Stomach smooth muscle (tissue), 2 donors: ENCODE data around the gene CRY2.
A peak's percentile ranks its signal among the peaks of the same experiment; 100 is the strongest.

Experiments
- H3K27ac ChIP-seq: one replicate; pipeline ENCODE4 v1.7.0; 2013; ENCODE audit warnings: mild to moderate bottlenecking, low read length, inconsistent platforms
- H3K27me3 ChIP-seq, 2 donors: one replicate each; pipeline ENCODE4 v1.7.0; 2013; ENCODE audit warnings: low read length in 2 of 2; ENCODE audit not compliant: insufficient read depth in 2 of 2, control insufficient read depth in 1 of 2
- H3K36me3 ChIP-seq, 2 donors: one replicate each; pipeline ENCODE4 v1.7.0; 2013; ENCODE audit warnings: low read length in 2 of 2; ENCODE audit not compliant: control insufficient read depth in 2 of 2, insufficient read depth in 2 of 2
- H3K4me1 ChIP-seq: one replicate; pipeline ENCODE4 v1.7.0; 2013; ENCODE audit warnings: low read length; ENCODE audit not compliant: control insufficient read depth, insufficient read depth
- H3K4me3 ChIP-seq, 2 donors: one replicate each; pipeline ENCODE4 v1.7.0; 2013; ENCODE audit warnings: low read length in 2 of 2
- H3K9ac ChIP-seq, 2 donors: one replicate each; pipeline ENCODE4 v1.7.0; 2013; ENCODE audit warnings: low read length in 2 of 2, mild to moderate bottlenecking in 1 of 2
- H3K9me3 ChIP-seq, 2 donors: one replicate each; pipeline ENCODE4 v1.7.0; 2013; ENCODE audit warnings: low read length in 2 of 2; ENCODE audit not compliant: control insufficient read depth in 2 of 2
- donor health status: healthy.
- donor health status: Pancreatic carcinoma.

Gene CRY2

DNA sequence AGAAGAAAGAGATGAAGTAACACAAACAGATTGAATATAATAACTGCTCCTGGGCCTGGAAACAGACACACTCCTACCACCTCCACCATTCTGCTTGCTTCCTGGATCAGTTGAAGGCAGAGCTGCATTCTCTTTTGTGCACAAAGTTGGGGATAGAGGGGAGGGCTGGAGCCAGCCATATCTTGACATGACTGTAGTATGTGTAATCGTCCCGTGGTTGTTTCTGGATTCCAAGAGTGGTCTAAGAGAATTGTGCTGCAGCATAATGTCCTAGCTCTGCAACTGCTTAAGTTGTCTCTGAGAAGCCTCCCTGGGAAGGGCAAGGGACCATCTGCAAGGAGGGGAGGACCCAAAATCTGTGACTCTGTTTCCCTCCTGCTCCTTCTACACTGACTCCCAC, 3.2 kb downstream of the CRY2 start:
- peaks cover 65% of the 10 kb centered on the region for H3K4me1 ChIP-seq
- H3K36me3 ChIP-seq: no peaks in the 10 kb centered on the region
- no peak overlapping the region for H3K9ac ChIP-seq

DNA sequence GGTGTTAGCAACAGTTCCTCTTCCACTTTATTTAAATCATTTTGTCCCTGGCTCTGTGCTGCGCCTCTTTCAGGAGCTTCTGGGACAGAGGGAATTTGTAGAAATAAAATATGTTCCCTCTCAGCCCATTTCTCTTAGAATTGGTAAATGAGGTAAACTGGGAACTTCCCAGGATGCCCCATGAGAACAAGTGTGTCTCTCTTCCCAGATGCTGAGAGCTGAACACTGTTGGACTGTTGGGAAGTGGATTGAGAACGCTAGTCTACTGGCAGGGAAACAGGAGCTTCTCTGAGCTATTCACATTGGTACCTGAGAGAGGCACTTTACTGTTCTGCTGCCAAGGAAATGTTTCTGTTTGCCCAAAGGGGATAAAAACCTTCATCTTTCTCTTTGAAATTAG, 4.0 kb downstream of the CRY2 start:
- no peak overlapping the region for H3K4me3 ChIP-seq
- H3K9me3 ChIP-seq: no peaks in the 10 kb centered on the region
- no peak overlapping the region for H3K27ac ChIP-seq
- H3K27me3 ChIP-seq: no peaks in the 10 kb centered on the region
- H3K4me1 ChIP-seq: peaks cover 73% of the 10 kb centered on the region
- peaks cover 0 to 2% of the 10 kb centered on the region in 2 donors for H3K36me3 ChIP-seq
- peak overlapping the region in 1 of 2 donors; percentile 13 for H3K9ac ChIP-seq

More for the DNA sequence above, 3.2 kb downstream of the CRY2 start:
- Histone ChIP-seq H3K27ac (no peak overlapping the region), H3K27me3 (no peaks in the 10 kb centered on the region), H3K4me3 (peak overlapping the region in 1 of 2 donors; percentile 15), H3K9me3 (no peaks in the 10 kb centered on the region)

GRCh38 chr11:45852018-45852711, 4.9 kb downstream of the CRY2 start:
- Histone ChIP-seq H3K4me3 (peak overlapping the region; percentile 41 to 49), H3K27me3 (no peaks in the 10 kb centered on the region), H3K9me3 (no peaks in the 10 kb centered on the region), H3K27ac (peak overlapping the region; percentile 89), H3K4me1 (peaks cover 81% of the 10 kb centered on the region), H3K36me3 (peaks cover 5 to 8% of the 10 kb centered on the region in 2 donors), H3K9ac (peak overlapping the region in 1 of 2 donors; percentile 8)

GRCh38 chr11:45852712-45853101, 5.4 kb downstream of the CRY2 start:
- H3K9me3 ChIP-seq: no peaks in the 10 kb centered on the region
- H3K4me3 ChIP-seq: peak overlapping the region in 1 of 2 donors; percentile 41
- no peaks in the 10 kb centered on the region for H3K27me3 ChIP-seq
- H3K27ac ChIP-seq: peak overlapping the region; percentile 89
- H3K9ac ChIP-seq: no peak overlapping the region
- H3K36me3 ChIP-seq: peaks cover 7 to 9% of the 10 kb centered on the region in 2 donors
- peaks cover 86% of the 10 kb centered on the region for H3K4me1 ChIP-seq

GRCh38 chr11:45853332-45854219, 6.3 kb downstream of the CRY2 start:
- H3K4me1 ChIP-seq: peaks cover 90% of the 10 kb centered on the region
- no peak overlapping the region for H3K9ac ChIP-seq
- peaks cover 7 to 9% of the 10 kb centered on the region in 2 donors for H3K36me3 ChIP-seq
- H3K9me3 ChIP-seq: no peaks in the 10 kb centered on the region
- peak overlapping the region; percentile 89 for H3K27ac ChIP-seq
- H3K27me3 ChIP-seq: no peaks in the 10 kb centered on the region
- H3K4me3 ChIP-seq: peak overlapping the region in 1 of 2 donors; percentile 22

DNA sequence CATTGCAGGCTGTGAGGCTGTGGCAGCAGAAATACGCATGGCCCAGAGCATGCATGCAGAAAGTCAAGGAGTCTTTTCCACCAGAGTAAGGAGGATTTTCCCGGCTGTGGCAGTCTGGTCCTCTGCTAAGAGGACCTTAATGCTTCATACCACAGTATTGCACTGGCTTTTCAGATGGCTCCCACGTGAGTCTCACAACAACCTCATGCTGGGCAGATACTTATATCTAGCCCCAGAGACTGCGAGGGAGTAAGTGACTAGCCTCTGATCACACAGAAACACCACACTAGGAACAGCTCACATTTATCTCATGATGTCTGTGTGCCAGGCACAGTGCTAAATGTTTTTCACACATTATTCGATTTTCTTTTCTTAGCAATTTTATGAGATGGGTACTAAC, 8.0 kb downstream of the CRY2 start:
- H3K27ac ChIP-seq: peak overlapping the region; percentile 89
- H3K27me3 ChIP-seq: no peaks in the 10 kb centered on the region
- peak overlapping the region in 1 of 2 donors; percentile 3 for H3K4me3 ChIP-seq
- H3K36me3 ChIP-seq: peaks cover 7 to 9% of the 10 kb centered on the region in 2 donors
- peaks cover 93% of the 10 kb centered on the region for H3K4me1 ChIP-seq
- H3K9ac ChIP-seq: peak overlapping the region; percentile 13 to 36
- H3K9me3 ChIP-seq: no peaks in the 10 kb centered on the region

DNA sequence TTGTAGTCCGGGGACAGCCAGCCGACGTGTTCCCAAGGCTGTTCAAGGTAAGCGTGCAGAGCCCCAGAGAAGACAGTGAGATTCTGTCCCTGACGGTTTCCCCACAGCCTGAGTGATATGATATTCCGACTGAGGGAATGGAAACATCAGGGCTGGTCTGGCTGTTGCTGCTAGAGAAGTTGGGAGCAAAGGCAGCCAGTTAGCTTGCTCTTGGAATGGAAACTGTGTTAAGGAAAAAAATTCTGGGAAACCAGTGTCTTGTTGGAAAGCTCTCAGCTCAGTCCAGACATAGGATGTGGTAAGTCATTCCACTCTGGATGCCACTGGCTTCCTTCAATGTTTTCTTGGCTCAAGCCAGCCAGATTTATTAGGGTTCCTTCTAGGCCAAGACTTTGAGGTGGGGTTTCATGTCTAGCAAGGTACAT, 8.8 kb downstream of the CRY2 start:
- peaks cover 91% of the 10 kb centered on the region for H3K4me1 ChIP-seq

DNA sequence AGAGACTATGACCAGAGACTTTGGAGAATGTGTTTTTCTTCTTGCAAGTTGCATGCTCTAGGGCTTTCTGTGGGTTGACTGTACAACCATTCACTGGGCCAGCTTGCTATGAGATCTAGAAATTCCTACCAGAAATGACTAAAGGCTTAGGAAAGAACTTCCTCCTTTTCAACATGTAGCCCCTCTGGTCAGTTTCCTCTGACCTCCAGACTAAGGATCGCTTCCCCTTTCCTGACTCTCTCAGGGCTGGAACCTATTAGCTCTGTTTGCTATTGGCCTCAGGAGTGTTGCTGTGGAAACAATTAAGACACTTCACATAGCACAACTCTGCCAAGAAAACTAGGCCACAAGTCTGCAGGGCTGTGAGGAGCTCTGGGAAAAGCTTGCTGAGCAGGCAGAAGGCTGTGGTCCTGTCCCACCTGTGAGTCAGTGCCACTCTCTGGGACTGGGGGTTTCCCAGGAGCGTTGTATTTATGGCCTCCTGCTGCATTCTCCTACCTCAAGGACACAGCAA, 10.7 kb downstream of the CRY2 start:
- Histone ChIP-seq H3K9me3 (no peaks in the 10 kb centered on the region), H3K27ac (peak overlapping the region; percentile 89), H3K9ac (peak overlapping the region; percentile 30 to 36), H3K27me3 (no peaks in the 10 kb centered on the region), H3K36me3 (peaks cover 28 to 30% of the 10 kb centered on the region in 2 donors), H3K4me1 (peaks cover 75% of the 10 kb centered on the region), H3K4me3 (peak overlapping the region; percentile 12 to 55)

More for the DNA sequence above, 8.8 kb downstream of the CRY2 start:
- Histone ChIP-seq H3K9me3 (no peaks in the 10 kb centered on the region), H3K27ac (peak overlapping the region; percentile 89), H3K4me3 (peak overlapping the region in 1 of 2 donors; percentile 22), H3K9ac (peak overlapping the region in 1 of 2 donors; percentile 36), H3K27me3 (no peaks in the 10 kb centered on the region), H3K36me3 (peaks cover 12 to 13% of the 10 kb centered on the region in 2 donors)

GRCh38 chr11:45858751-45859398, 11.6 kb downstream of the CRY2 start:
- peaks cover 69% of the 10 kb centered on the region for H3K4me1 ChIP-seq
- H3K27me3 ChIP-seq: no peaks in the 10 kb centered on the region
- peak overlapping the region; percentile 15 to 55 for H3K4me3 ChIP-seq
- peaks cover 37 to 38% of the 10 kb centered on the region in 2 donors for H3K36me3 ChIP-seq
- H3K9ac ChIP-seq: peak overlapping the region; percentile 34 to 55
- H3K27ac ChIP-seq: peak overlapping the region; percentile 89
- H3K9me3 ChIP-seq: no peaks in the 10 kb centered on the region

DNA sequence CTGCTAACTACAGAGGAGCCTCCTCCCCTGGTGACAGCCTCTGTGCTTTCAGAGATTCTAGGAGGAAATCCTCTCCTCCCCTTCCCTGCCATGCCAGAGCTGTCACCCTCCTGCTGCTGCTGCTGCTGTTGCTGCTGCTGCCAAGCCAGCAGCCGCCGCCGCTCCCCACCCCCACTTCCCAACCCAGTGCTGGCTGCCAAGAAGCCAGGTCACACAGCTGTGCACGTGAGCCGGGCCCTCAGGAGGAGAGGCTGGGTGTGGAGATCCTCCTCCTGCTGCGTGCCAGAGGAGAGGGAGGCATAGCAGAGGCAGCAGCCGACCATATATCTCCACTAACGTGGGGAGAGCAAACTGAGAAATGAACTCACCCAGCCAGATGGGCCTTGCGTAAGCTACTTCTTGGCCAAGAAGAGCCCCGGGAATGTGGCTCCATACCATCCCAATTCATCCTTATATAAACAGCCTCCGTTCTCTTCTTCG, 12.4 kb downstream of the CRY2 start:
- Histone ChIP-seq H3K4me3 (peak overlapping the region in 1 of 2 donors; percentile 55), H3K27ac (peak overlapping the region; percentile 89), H3K27me3 (no peaks in the 10 kb centered on the region), H3K9ac (peak overlapping the region; percentile 34 to 55), H3K36me3 (peaks cover 39 to 41% of the 10 kb centered on the region in 2 donors), H3K4me1 (peaks cover 63% of the 10 kb centered on the region), H3K9me3 (no peaks in the 10 kb centered on the region)
